Endothelial cell of umbilical vein (primary cell): ENCODE data around the gene TTF2. TPM values are rescaled to one million over a fixed set of nuclear protein-coding genes. Genes with fewer than 3 reads are reported as not detected.

Experiments
- BruUV-seq: library from RNA; stranded (reverse); fragments of 400-500 nt; replicated peaks from 2 replicates; lab custom pipeline; 2021; lab: Mats Ljungman, UMichigan
- CTCF ChIA-PET: fragments of 300-600, 350-600 bp; sonication (Branson Sonifier 250); formaldehyde crosslinking; loops from one replicate; lab custom pipeline; 2021; ENCODE audit warnings: antibody characterized with exemption, inconsistent platforms; lab: Charles Lee
- POLR2A ChIA-PET: fragments of 300-600, 350-600 bp; sonication (Branson Sonifier 250); formaldehyde crosslinking; loops from one replicate; lab custom pipeline; 2021; ENCODE audit warnings: antibody characterized with exemption, inconsistent platforms; lab: Charles Lee
- DNase-seq: peaks from one replicate; pipeline ENCODE4 v3.0.0-alpha.2; 2011; ENCODE audit warnings: low read depth, low spot score
- FAIRE-seq: peaks from 2 replicates; lab custom pipeline; 2011; peaks lifted over from hg19 to GRCh38; lab: Jason Lieb, UNC
- H2AFZ ChIP-seq: 2 replicates; pipeline ENCODE4 v1.6.0; 2012; ENCODE audit warnings: low read depth, low read length, control low read depth, inconsistent platforms
- H3K27ac ChIP-seq: 2 replicates; pipeline ENCODE4 v1.5.1; 2011; ENCODE audit warnings: low read depth, mild to moderate bottlenecking, control low read depth, low read length, moderate library complexity; ENCODE audit not compliant: insufficient read depth
- H3K27me3 ChIP-seq, 2 experiments: 2 replicates each; pipeline versions ENCODE4 v1.6.0 to v1.6.1; 2011; ENCODE audit warnings: low read length in 2 of 2, mixed read lengths in 1 of 2; ENCODE audit not compliant: control insufficient read depth in 2 of 2, insufficient read depth in 2 of 2
- H3K36me3 ChIP-seq, 2 experiments: 2 replicates in 1 of 2; 3 replicates in 1 of 2; pipeline ENCODE4 v1.5.1; 2011; ENCODE audit warnings: low read length in 2 of 2, mild to moderate bottlenecking in 1 of 2, moderate library complexity in 1 of 2; ENCODE audit not compliant: control insufficient read depth in 2 of 2, insufficient read depth in 2 of 2; ENCODE audit errors: extremely low read depth in 1 of 2
- H3K4me1 ChIP-seq: 3 replicates; pipeline ENCODE4 v1.5.1; 2011; ENCODE audit warnings: mild to moderate bottlenecking, low read length; ENCODE audit not compliant: control insufficient read depth, insufficient read depth; ENCODE audit errors: extremely low read depth
- H3K4me2 ChIP-seq: 2 replicates; pipeline ENCODE4 v1.6.1; 2011; ENCODE audit warnings: low read length, control low read depth, mixed read lengths; ENCODE audit not compliant: insufficient read depth
- H3K4me3 ChIP-seq, 3 experiments: fragments of 200-600 bp in 1 of 3; sonication (generic), shearing (Covaris generic) in 1 of 3; replicated peaks in 1 of 3; 2 replicates each; pipeline ENCODE4 v1.5.1; 2011 to 2016; ENCODE audit warnings: control low read depth in 3 of 3, low read length in 3 of 3, mild to moderate bottlenecking in 2 of 3, inconsistent platforms in 1 of 3, low read depth in 1 of 3, moderate library complexity in 1 of 3; ENCODE audit not compliant: insufficient read depth in 1 of 3
- H3K79me2 ChIP-seq: 2 replicates; pipeline ENCODE4 v1.6.0; 2012; ENCODE audit warnings: low read length, inconsistent platforms; ENCODE audit not compliant: control insufficient read depth, insufficient read depth
- H3K9ac ChIP-seq: replicated peaks from 2 replicates; pipeline ENCODE3; 2011; ENCODE audit warnings: low read length, control low read depth; ENCODE audit not compliant: insufficient read depth; ENCODE audit errors: extremely low read depth
- H3K9me1 ChIP-seq: replicated peaks from 3 replicates; pipeline ENCODE4 v1.6.0; 2011; ENCODE audit warnings: mild to moderate bottlenecking, low read length; ENCODE audit not compliant: control insufficient read depth, insufficient read depth; ENCODE audit errors: extremely low read depth
- H3K9me3 ChIP-seq: replicated peaks from 2 replicates; pipeline ENCODE4 v1.5.1; 2012; ENCODE audit warnings: low read length, inconsistent platforms; ENCODE audit not compliant: control insufficient read depth, insufficient read depth
- H4K20me1 ChIP-seq: replicated peaks from 2 replicates; pipeline ENCODE3; 2011; ENCODE audit warnings: mild to moderate bottlenecking, low read length; ENCODE audit not compliant: control insufficient read depth, insufficient read depth; ENCODE audit errors: extremely low read depth
- EZH2 ChIP-seq: IDR thresholded peaks from 2 replicates; pipeline ENCODE4 v1.6.1; 2012; ENCODE audit warnings: borderline replicate concordance, low read depth, mild to moderate bottlenecking, moderate library complexity, low read length, inconsistent platforms; ENCODE audit not compliant: severe bottlenecking
- FOS ChIP-seq: IDR thresholded peaks from 2 replicates; pipeline ENCODE4 v1.6.1; 2011; ENCODE audit warnings: mild to moderate bottlenecking, low read length, moderate library complexity, borderline replicate concordance; ENCODE audit not compliant: insufficient read depth
- GATA2 ChIP-seq: IDR thresholded peaks from 2 replicates; pipeline ENCODE4 v1.7.0; 2011; ENCODE audit warnings: low read depth, mild to moderate bottlenecking, moderate library complexity, mixed read lengths, low read length; ENCODE audit not compliant: insufficient read length, insufficient read depth
- JUN ChIP-seq: IDR thresholded peaks from 2 replicates; pipeline ENCODE4 v1.6.1; 2011; ENCODE audit warnings: borderline replicate concordance, low read depth; ENCODE audit not compliant: insufficient read length, insufficient read depth
- MYC ChIP-seq: IDR thresholded peaks from one replicate; pipeline ENCODE4 v1.6.1; 2011; ENCODE audit warnings: mild to moderate bottlenecking, low read depth, low read length
- POLR2A ChIP-seq: IDR thresholded peaks from 2 replicates; pipeline ENCODE4 v1.6.1; 2012; ENCODE audit warnings: low read depth, mild to moderate bottlenecking, control low read depth, low read length
- POLR2AphosphoS5 ChIP-seq: IDR thresholded peaks from 2 replicates; pipeline ENCODE4 v1.6.1; 2012; ENCODE audit warnings: low read depth, mild to moderate bottlenecking, control low read depth, low read length, moderate library complexity; ENCODE audit not compliant: insufficient read depth
- dilution Hi-C: fragments of 300-500 bp; cut with MboI; formaldehyde crosslinking; loops from one replicate; pipeline ENCODE4 v1.15.0; 2019; ENCODE audit warnings: low sequenced_read_pairs; ENCODE audit not compliant: extremely low pct_ligation_motif_present
- intact Hi-C: fragments of 100-400 bp; cut with micrococcal nuclease; formaldehyde crosslinking; loops from one replicate; pipeline ENCODE4 v1.10.0; 2022
- polyA plus RNA-seq, 4 experiments: library from polyadenylated mRNA; depleted of rRNA in 3 of 4; stranded (reverse) in 3 of 4; unstranded in 1 of 4; fragments of >200 nt; gene quantifications; 2 replicates each; pipeline versions ENCODE4 v1.2.1 to v1.2.3, GENCODE V29; 2011 to 2012; ENCODE audit warnings: missing spikeins in 1 of 4
- total RNA-seq: library from RNA; stranded (reverse); gene quantifications from 2 replicates; pipeline ENCODE4 v1.2.3, GENCODE V29; 2021
- TF ChIP-seq, protein P1 (sequence below): IDR thresholded peaks from 2 replicates; pipeline ENCODE4 v1.6.1; 2011; ENCODE audit not compliant: insufficient read depth, insufficient read length
- TF ChIP-seq, protein P2 (sequence below), 2 donors: IDR thresholded peaks; 1 replicate in 1 of 2; 2 replicates in 1 of 2; pipeline ENCODE4 v1.5.1; 2011; ENCODE audit warnings: low read length in 2 of 2, mild to moderate bottlenecking in 2 of 2, moderate library complexity in 2 of 2, control low read depth in 1 of 2, inconsistent platforms in 1 of 2, low read depth in 1 of 2; ENCODE audit not compliant: insufficient read depth in 1 of 2; ENCODE audit errors: extremely low read depth in 1 of 2

TTF2 gene
- total and polyA plus RNA-seq, 2 donors (not counting 3 experiments of a cell fraction or from before 2014, with no cell fraction given): 8.8 to 44.4 TPM

DNA sequence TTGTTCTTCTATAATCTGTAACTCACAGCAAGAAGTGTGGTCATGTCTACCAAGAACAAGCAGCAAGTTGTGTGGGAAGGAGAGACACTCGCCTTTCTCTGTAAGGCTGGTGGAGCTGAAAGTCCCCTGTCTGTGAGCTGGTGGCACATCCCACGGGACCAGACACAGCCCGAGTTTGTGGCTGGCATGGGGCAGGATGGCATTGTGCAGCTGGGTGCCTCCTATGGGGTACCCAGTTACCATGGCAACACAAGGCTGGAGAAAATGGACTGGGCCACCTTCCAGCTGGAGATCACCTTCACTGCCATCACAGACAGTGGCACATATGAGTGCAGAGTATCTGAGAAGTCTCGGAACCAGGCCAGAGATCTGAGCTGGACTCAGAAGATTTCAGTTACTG is 43.1 kb upstream of the TTF2 start:
- ChIA-PET POLR2A (no interaction called here), CTCF (no interaction called here)
- Histone ChIP-seq H3K27ac (no peak overlapping the region), H3K9me1 (no peaks in the 10 kb centered on the region), H3K4me3 (no peak overlapping the region), H3K4me2 (no peak overlapping the region), H3K27me3 (peaks cover 0 to 2% of the 10 kb centered on the region in 2 experiments), H3K9ac (no peak overlapping the region), H3K36me3 (no peaks in the 10 kb centered on the region), H3K4me1 (no peaks in the 10 kb centered on the region), H2AFZ (no peak overlapping the region), H4K20me1 (no peaks in the 10 kb centered on the region), H3K79me2 (no peaks in the 10 kb centered on the region), H3K9me3 (no peaks in the 10 kb centered on the region)
- no peak for DNase-seq
- no TSS peak for BruUV-seq
- no peak for TF ChIP-seq FOS
- no peak for TF ChIP-seq POLR2AphosphoS5
- TF ChIP-seq EZH2: no peak
- no peak for TF ChIP-seq MYC
- TF ChIP-seq, protein P1, sequence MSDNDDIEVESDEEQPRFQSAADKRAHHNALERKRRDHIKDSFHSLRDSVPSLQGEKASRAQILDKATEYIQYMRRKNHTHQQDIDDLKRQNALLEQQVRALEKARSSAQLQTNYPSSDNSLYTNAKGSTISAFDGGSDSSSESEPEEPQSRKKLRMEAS: no peak
- TF ChIP-seq GATA2: no peak
- intact Hi-C loops: no loop called here
- dilution Hi-C loops: no loop called here
- no peak for FAIRE-seq

DNA sequence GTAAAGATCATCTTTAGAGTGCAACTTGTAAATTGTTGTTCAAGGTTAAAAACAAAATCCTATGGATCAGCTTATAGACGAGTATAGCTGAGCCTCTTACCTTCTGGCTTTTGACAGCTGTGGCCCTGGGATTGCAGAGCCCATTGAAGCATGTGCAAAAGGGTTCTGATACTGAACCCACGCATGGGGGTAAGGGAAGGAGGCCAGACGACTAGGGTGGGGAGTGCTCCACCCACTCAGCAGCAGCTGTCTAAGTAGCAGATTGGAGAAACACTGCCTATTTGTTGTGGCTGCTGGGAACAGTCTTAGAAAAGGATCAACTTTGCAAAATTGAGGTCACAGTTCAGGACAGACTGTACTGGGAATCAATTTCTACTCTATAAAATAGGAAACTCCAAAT is 42.5 kb upstream of the TTF2 start:
- no peak overlapping the region for H3K4me3 ChIP-seq
- TF ChIP-seq JUN: no peak
- TF ChIP-seq, protein P2, sequence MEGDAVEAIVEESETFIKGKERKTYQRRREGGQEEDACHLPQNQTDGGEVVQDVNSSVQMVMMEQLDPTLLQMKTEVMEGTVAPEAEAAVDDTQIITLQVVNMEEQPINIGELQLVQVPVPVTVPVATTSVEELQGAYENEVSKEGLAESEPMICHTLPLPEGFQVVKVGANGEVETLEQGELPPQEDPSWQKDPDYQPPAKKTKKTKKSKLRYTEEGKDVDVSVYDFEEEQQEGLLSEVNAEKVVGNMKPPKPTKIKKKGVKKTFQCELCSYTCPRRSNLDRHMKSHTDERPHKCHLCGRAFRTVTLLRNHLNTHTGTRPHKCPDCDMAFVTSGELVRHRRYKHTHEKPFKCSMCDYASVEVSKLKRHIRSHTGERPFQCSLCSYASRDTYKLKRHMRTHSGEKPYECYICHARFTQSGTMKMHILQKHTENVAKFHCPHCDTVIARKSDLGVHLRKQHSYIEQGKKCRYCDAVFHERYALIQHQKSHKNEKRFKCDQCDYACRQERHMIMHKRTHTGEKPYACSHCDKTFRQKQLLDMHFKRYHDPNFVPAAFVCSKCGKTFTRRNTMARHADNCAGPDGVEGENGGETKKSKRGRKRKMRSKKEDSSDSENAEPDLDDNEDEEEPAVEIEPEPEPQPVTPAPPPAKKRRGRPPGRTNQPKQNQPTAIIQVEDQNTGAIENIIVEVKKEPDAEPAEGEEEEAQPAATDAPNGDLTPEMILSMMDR (IDR thresholded peaks at IDR 0.05; ENCODE audit: extremely low read depth in 1 of 2, insufficient read depth in 1 of 2, low read depth in 1 of 2, low read length in 2 of 2): no peak
- no peak for TF ChIP-seq POLR2A
- TF ChIP-seq, protein P1: no peak
- TF ChIP-seq GATA2: no peak
- TF ChIP-seq MYC: no peak
- TF ChIP-seq EZH2: no peak
- no peak for TF ChIP-seq POLR2AphosphoS5
- H3K9me1 ChIP-seq: no peaks in the 10 kb centered on the region
- no peaks in the 10 kb centered on the region for H3K4me1 ChIP-seq
- intact Hi-C loops: no loop called here
- no peaks in the 10 kb centered on the region for H3K79me2 ChIP-seq
- no peak overlapping the region for H3K9ac ChIP-seq
- H4K20me1 ChIP-seq: no peaks in the 10 kb centered on the region
- no peak for FAIRE-seq
- H3K9me3 ChIP-seq: no peaks in the 10 kb centered on the region
- POLR2A ChIA-PET: no interaction called here
- CTCF ChIA-PET: no interaction called here
- no peaks in the 10 kb centered on the region for H3K36me3 ChIP-seq
- dilution Hi-C loops: no loop called here
- H3K4me2 ChIP-seq: no peak overlapping the region
- DNase-seq: no peak
- no peak overlapping the region for H3K27ac ChIP-seq
- no TSS peak for BruUV-seq
- no peak overlapping the region for H2AFZ ChIP-seq
- H3K27me3 ChIP-seq: peaks cover 0 to 2% of the 10 kb centered on the region in 2 experiments
